Loucy (cell line): ENCODE data around the gene USP15.
A peak's percentile ranks its signal among the peaks of the same experiment; 100 is the strongest.

Experiments
- H2AFZ ChIP-seq: fragments of 200-600 bp; sonication (generic); 2 replicates; pipeline ENCODE4 v1.6.0; 2016; ENCODE audit warnings: antibody characterized with exemption, mild to moderate bottlenecking, low read length, moderate library complexity
- H3F3A ChIP-seq: fragments of 200-600 bp; 2 replicates; pipeline ENCODE4 v1.6.0; 2016; ENCODE audit warnings: antibody characterized with exemption, low read depth, mild to moderate bottlenecking
- H3K27me3 ChIP-seq: fragments of 200-600 bp; sonication (generic); 2 replicates; pipeline ENCODE4 v1.6.1; 2014; ENCODE audit warnings: low read length, mild to moderate bottlenecking; ENCODE audit not compliant: insufficient read depth, poor library complexity, severe bottlenecking
- H3K36me3 ChIP-seq: fragments of 200-600 bp; sonication (generic); 2 replicates; pipeline ENCODE4 v1.6.1; 2016; ENCODE audit warnings: low read length; ENCODE audit not compliant: insufficient read depth
- H3K4me1 ChIP-seq: fragments of 200-600 bp; sonication (generic); 2 replicates; pipeline ENCODE4 v1.5.1; 2014; ENCODE audit warnings: low read length, mild to moderate bottlenecking; ENCODE audit not compliant: insufficient read depth, poor library complexity, severe bottlenecking
- H3K4me2 ChIP-seq: fragments of 200-600 bp; sonication (generic); 2 replicates; pipeline ENCODE4 v1.6.0; 2014; ENCODE audit warnings: antibody characterized with exemption, low read length, low read depth, mild to moderate bottlenecking; ENCODE audit not compliant: poor library complexity, severe bottlenecking
- H3K4me3 ChIP-seq: fragments of 200-600 bp; sonication (generic); 2 replicates; pipeline ENCODE4 v1.5.1; 2014; ENCODE audit warnings: low read length, mild to moderate bottlenecking, mixed read lengths; ENCODE audit not compliant: poor library complexity, severe bottlenecking
- H3K79me2 ChIP-seq: fragments of 200-600 bp; sonication (generic); 2 replicates; pipeline ENCODE4 v1.6.1; 2014; ENCODE audit warnings: low read length; ENCODE audit not compliant: insufficient read depth
- H3K9ac ChIP-seq: fragments of 200-600 bp; sonication (generic); 2 replicates; pipeline ENCODE4 v1.6.0; 2014; ENCODE audit warnings: mild to moderate bottlenecking, low read depth, low read length, moderate library complexity; ENCODE audit not compliant: poor library complexity, severe bottlenecking
- H3K9me2 ChIP-seq: fragments of 200-600 bp; sonication (generic); replicated peaks from 2 replicates; pipeline ENCODE4 v1.6.1; 2016; ENCODE audit warnings: low read depth, low read length, mixed read lengths
- H3K9me3 ChIP-seq: fragments of 200-600 bp; sonication (generic); 2 replicates; pipeline ENCODE4 v1.6.1; 2014; ENCODE audit warnings: mild to moderate bottlenecking, antibody characterized with exemption, low read length, low read depth; ENCODE audit not compliant: insufficient read depth
- H4K20me1 ChIP-seq: fragments of 200-600 bp; sonication (generic); 2 replicates; pipeline ENCODE4 v1.6.0; 2014; ENCODE audit warnings: antibody characterized with exemption, low read length, mild to moderate bottlenecking; ENCODE audit not compliant: insufficient read depth, poor library complexity, severe bottlenecking
- CTCF ChIP-seq: fragments of 200-600 bp; sonication (generic); conservative IDR thresholded peaks from 2 replicates; pipeline ENCODE4 v1.5.1; 2014; ENCODE audit warnings: mild to moderate bottlenecking, antibody characterized with exemption, low read length
- EZH2phosphoT487 ChIP-seq: fragments of 200-600 bp; IDR thresholded peaks from 2 replicates; pipeline ENCODE4 v1.6.1; 2018; ENCODE audit warnings: antibody characterized with exemption, mild to moderate bottlenecking, moderate library complexity, borderline replicate concordance

Gene USP15

GRCh38 chr12:62258231-62258630 is 2.0 kb upstream of the USP15 start:
- TF ChIP-seq EZH2phosphoT487 (no peak), CTCF (no peak)
- no peaks in the 10 kb centered on the region for H3K36me3 ChIP-seq
- H3K4me3 ChIP-seq: peak overlapping the region; percentile 87
- H3K4me1 ChIP-seq: peaks cover 33% of the 10 kb centered on the region
- H4K20me1 ChIP-seq: peaks cover 22% of the 10 kb centered on the region
- no peaks in the 10 kb centered on the region for H3K9me2 ChIP-seq
- peak overlapping the region; percentile 89 for H3K4me2 ChIP-seq
- no peaks in the 10 kb centered on the region for H3K9me3 ChIP-seq
- H3F3A ChIP-seq: peaks cover 11% of the 10 kb centered on the region
- H3K9ac ChIP-seq: peak overlapping the region; percentile 93
- no peak overlapping the region for H2AFZ ChIP-seq
- peaks cover 4% of the 10 kb centered on the region for H3K27me3 ChIP-seq
- peaks cover 23% of the 10 kb centered on the region for H3K79me2 ChIP-seq

- TF ChIP-seq EZH2phosphoT487: no peak
- no peak for TF ChIP-seq CTCF
- Histone ChIP-seq H3F3A (peaks cover 11% of the 10 kb centered on the region), H3K4me1 (peaks cover 41% of the 10 kb centered on the region), H3K4me2 (peak overlapping the region; percentile 89), H3K27me3 (peaks cover 4% of the 10 kb centered on the region), H3K9ac (peak overlapping the region; percentile 93), H3K36me3 (no peaks in the 10 kb centered on the region), H3K9me3 (no peaks in the 10 kb centered on the region), H3K79me2 (peaks cover 31% of the 10 kb centered on the region), H4K20me1 (peaks cover 31% of the 10 kb centered on the region), H3K4me3 (peak overlapping the region; percentile 87), H3K9me2 (no peaks in the 10 kb centered on the region), H2AFZ (peak overlapping the region; percentile 93)
Measured at GRCh38 chr12:62258941-62259630, 1.1 kb upstream of the USP15 start.

GRCh38 chr12:62259631-62259992 is 592 bp upstream of the USP15 start:
- Histone ChIP-seq H4K20me1 (peaks cover 36% of the 10 kb centered on the region), H3K27me3 (peaks cover 4% of the 10 kb centered on the region), H3K36me3 (no peaks in the 10 kb centered on the region), H3F3A (peaks cover 11% of the 10 kb centered on the region), H3K9me3 (no peaks in the 10 kb centered on the region), H3K4me2 (peak overlapping the region; percentile 89), H3K9ac (peak overlapping the region; percentile 93), H3K9me2 (no peaks in the 10 kb centered on the region), H2AFZ (peak overlapping the region; percentile 93), H3K79me2 (peaks cover 36% of the 10 kb centered on the region), H3K4me1 (peaks cover 47% of the 10 kb centered on the region), H3K4me3 (peak overlapping the region; percentile 87)
- TF ChIP-seq EZH2phosphoT487: no peak
- no peak for TF ChIP-seq CTCF
